B cell (primary cell): Measurements from ENCODE around the gene CSF1R. TPM values are rescaled to one million over a fixed set of nuclear protein-coding genes. Genes with fewer than 3 reads are reported as not detected.

ENCODE experiments used
- ATAC-seq: fragments of 200-7000 bp; cut with Tn5 transposase; one replicate; pipeline ENCODE4 v1.10.0; 2021; ENCODE audit warnings: low read depth, mild to moderate bottlenecking, moderate number of reproducible peaks, moderate library complexity
- CTCF ChIA-PET: fragments of 350-600 bp; sonication (Branson Sonifier 250); formaldehyde crosslinking; loops from one replicate; lab custom pipeline; 2021; ENCODE audit warnings: antibody characterized with exemption, inconsistent platforms; lab: Charles Lee
- POLR2A ChIA-PET: fragments of 350-600 bp; sonication (Branson Sonifier 250); formaldehyde crosslinking; loops from one replicate; lab custom pipeline; 2021; ENCODE audit warnings: antibody characterized with exemption; lab: Charles Lee
- DNase-seq: peaks from one replicate; pipeline ENCODE4 v3.0.0; 2013
- H2AFZ ChIP-seq: 2 replicates; pipeline ENCODE4 v1.6.1; 2012; ENCODE audit warnings: mild to moderate bottlenecking, low read depth, low read length; ENCODE audit not compliant: insufficient read depth, poor library complexity, severe bottlenecking
- H3K27ac ChIP-seq, 2 donors: 1 replicate in 1 of 2; 2 replicates in 1 of 2; pipeline ENCODE4 v1.5.1; 2012 to 2013; ENCODE audit warnings: low read length in 2 of 2, mild to moderate bottlenecking in 2 of 2, moderate library complexity in 1 of 2
- H3K27me3 ChIP-seq, 4 experiments: fragments of 200-600 bp in 1 of 4; sonication (generic) in 1 of 4; replicated peaks in 1 of 4; 1 replicate in 2 of 4; 2 replicates in 2 of 4; pipeline versions ENCODE4 v1.6.1 to v1.7.0; 2013 to 2016; ENCODE audit warnings: low read length in 3 of 4, mild to moderate bottlenecking in 2 of 4, mixed read lengths in 1 of 4, moderate library complexity in 1 of 4; ENCODE audit not compliant: insufficient read depth in 4 of 4, control insufficient read depth in 3 of 4; ENCODE audit errors: control extremely low read depth in 1 of 4
- H3K36me3 ChIP-seq, 2 experiments: replicated peaks in 1 of 2; 1 replicate in 1 of 2; 2 replicates in 1 of 2; pipeline versions ENCODE4 v1.6.1 to v1.7.1; 2013; ENCODE audit warnings: low read length in 1 of 2; ENCODE audit not compliant: insufficient read depth in 2 of 2, control insufficient read depth in 1 of 2; ENCODE audit errors: control extremely low read depth in 1 of 2, extremely low read depth in 1 of 2
- H3K4me1 ChIP-seq, 2 donors: fragments of 200-600 bp in 1 of 2; sonication (generic) in 1 of 2; 1 replicate in 1 of 2; 2 replicates in 1 of 2; pipeline versions ENCODE4 v1.5.1 to v1.6.1; 2013 to 2017; ENCODE audit warnings: low read length in 2 of 2; ENCODE audit not compliant: control insufficient read depth in 2 of 2, insufficient read depth in 2 of 2
- H3K4me2 ChIP-seq: replicated peaks from 2 replicates; pipeline ENCODE3; 2012; ENCODE audit warnings: mild to moderate bottlenecking, low read depth, low read length; ENCODE audit not compliant: poor library complexity, severe bottlenecking
- H3K4me3 ChIP-seq, 5 experiments: fragments of 200-600 bp in 1 of 5; sonication (generic) in 1 of 5; 1 replicate in 3 of 5; 2 replicates in 2 of 5; pipeline versions ENCODE4 v1.5.1 to v1.7.0; 2011 to 2016; ENCODE audit warnings: low read length in 4 of 5, mild to moderate bottlenecking in 4 of 5, low read depth in 2 of 5, control low read depth in 1 of 5, moderate library complexity in 1 of 5; ENCODE audit not compliant: insufficient read depth in 1 of 5; ENCODE audit errors: control extremely low read depth in 1 of 5, extremely low read depth in 1 of 5
- H3K79me2 ChIP-seq: fragments of 200-600 bp; sonication (generic); one replicate; pipeline ENCODE4 v1.6.0; 2016; ENCODE audit warnings: low read length; ENCODE audit not compliant: control insufficient read depth, insufficient read depth
- H3K9ac ChIP-seq: fragments of 200-600 bp; sonication (generic); 2 replicates; pipeline ENCODE4 v1.6.1; 2017; ENCODE audit warnings: mild to moderate bottlenecking, low read length, moderate library complexity
- H3K9me3 ChIP-seq, 3 donors: one replicate each; pipeline versions ENCODE4 v1.6.1 to v1.7.1; 2013; ENCODE audit warnings: low read length in 2 of 3; ENCODE audit not compliant: control insufficient read depth in 2 of 3, insufficient read depth in 1 of 3; ENCODE audit errors: control extremely low read depth in 1 of 3
- H4K20me1 ChIP-seq: 2 replicates; pipeline ENCODE4 v1.6.0; 2012; ENCODE audit warnings: mild to moderate bottlenecking, low read length; ENCODE audit not compliant: insufficient read depth, control insufficient read depth, poor library complexity, severe bottlenecking
- H3K27ac Mint-ChIP-seq: one replicate; pipeline ENCODE4 v1.8.0; 2021; ENCODE audit warnings: mixed read lengths
- H3K27me3 Mint-ChIP-seq: one replicate; pipeline ENCODE4 v1.8.0; 2021; ENCODE audit warnings: mixed read lengths
- H3K4me1 Mint-ChIP-seq: one replicate; pipeline ENCODE4 v1.8.0; 2021; ENCODE audit warnings: mixed read lengths
- H3K4me3 Mint-ChIP-seq: one replicate; pipeline ENCODE4 v1.8.0; 2021; ENCODE audit warnings: mixed read lengths
- H3K9me3 Mint-ChIP-seq: one replicate; pipeline ENCODE4 v1.8.0; 2022; ENCODE audit warnings: mixed read lengths; ENCODE audit not compliant: insufficient read depth
- CTCF ChIP-seq: fragments of 200-600 bp; IDR thresholded peaks from one replicate; pipeline ENCODE4 v1.8.0; 2022; ENCODE audit warnings: antibody characterized with exemption, mild to moderate bottlenecking
- EZH2 ChIP-seq: IDR thresholded peaks from 2 replicates; pipeline ENCODE4 v1.6.1; 2012; ENCODE audit warnings: borderline replicate concordance, low read depth, mild to moderate bottlenecking, moderate library complexity, low read length; ENCODE audit not compliant: insufficient read depth, poor library complexity, severe bottlenecking
- WGBS: methylation state at CpG from one replicate; pipeline ENCODE4 v1.1.5; 2013; ENCODE audit warnings: missing lambda C conversion rate; ENCODE audit not compliant: insufficient coverage; 5-methylcytosine and 5-hydroxymethylcytosine counted together
- intact Hi-C: fragments of 100-400 bp; cut with micrococcal nuclease; formaldehyde crosslinking; loops from one replicate; pipeline ENCODE4 v1.10.0; 2022
- polyA plus RNA-seq: library from polyadenylated mRNA; depleted of rRNA; stranded (reverse); fragments of >200 nt; gene quantifications from 2 replicates; pipeline ENCODE4 v1.2.3, GENCODE V29; 2012
- total RNA-seq, 2 donors: library from RNA; stranded (reverse); fragments of 120-200 nt in 1 of 2; gene quantifications; 1 replicate in 1 of 2; 2 replicates in 1 of 2; pipeline versions ENCODE4 v1.2.3 to v1.2.4, GENCODE V29; 2013 to 2022

The CSF1R gene
- total and polyA plus RNA-seq, 2 donors (not counting 1 experiment from before 2014, with no cell fraction given), result 1.6 to 2.5 TPM

GRCh38 chr5:150130493-150130922 lies 44.2 kb upstream of the CSF1R start:
- Histone ChIP-seq H3K79me2 (no peaks in the 10 kb centered on the region), H3K9me3 (no peaks in the 10 kb centered on the region), H3K4me1 (no peaks in the 10 kb centered on the region), H3K27me3 (no peaks in the 10 kb centered on the region), H4K20me1 (no peaks in the 10 kb centered on the region), H3K4me3 (no peak overlapping the region), H3K27ac (no peak overlapping the region), H2AFZ (no peak overlapping the region), H3K4me2 (no peak overlapping the region), H3K36me3 (no peaks in the 10 kb centered on the region), H3K9ac (no peak overlapping the region)
- no peak for DNase-seq
- TF ChIP-seq CTCF, result no peak
- Mint-ChIP-seq H3K9me3 (no peaks in the 10 kb centered on the region), H3K4me3 (no peak overlapping the region), H3K27ac (no peak overlapping the region), H3K27me3 (no peaks in the 10 kb centered on the region), H3K4me1 (no peaks in the 10 kb centered on the region)
- ChIA-PET POLR2A (no interaction called here), CTCF (interaction anchor here (0.8 to 1.7 kb wide), 2 partner anchors 87 to 220 kb away, joined by 3 to 5 read pairs; no protein-coding TSS in a partner anchor)
- no peak for ATAC-seq
- intact Hi-C loops, result no loop called here
- WGBS, result 93% methylated on average over 7 of the region's 8 CpGs

- 63% methylated on average over 25 of the region's 25 CpGs for WGBS
- Histone ChIP-seq H2AFZ (no peak overlapping the region), H4K20me1 (no peaks in the 10 kb centered on the region), H3K27me3 (no peaks in the 10 kb centered on the region), H3K36me3 (no peaks in the 10 kb centered on the region), H3K27ac (no peak overlapping the region), H3K9me3 (no peaks in the 10 kb centered on the region), H3K9ac (no peak overlapping the region), H3K79me2 (no peaks in the 10 kb centered on the region), H3K4me2 (no peak overlapping the region), H3K4me1 (no peaks in the 10 kb centered on the region), H3K4me3 (no peak overlapping the region)
- no peak for TF ChIP-seq EZH2
- TF ChIP-seq CTCF, result peak; percentile 74
- ChIA-PET POLR2A (no interaction called here), CTCF (interaction anchor here (0.8 to 1.7 kb wide), 3 partner anchors 32 to 221 kb away, joined by 3 to 5 read pairs (median 3); no protein-coding TSS in a partner anchor)
- H3K27ac Mint-ChIP-seq, result no peak overlapping the region
- ATAC-seq, result peak; percentile 62
- H3K4me1 Mint-ChIP-seq, result no peaks in the 10 kb centered on the region
- DNase-seq, result peak; percentile 58
- intact Hi-C loops, result no loop called here
- H3K9me3 Mint-ChIP-seq, result no peaks in the 10 kb centered on the region
- H3K27me3 Mint-ChIP-seq, result no peaks in the 10 kb centered on the region
- no peak overlapping the region for H3K4me3 Mint-ChIP-seq
These were observed 43.6 kb upstream of the CSF1R start for GRCh38 chr5:150129813-150130492.
